Fibroblast of lung (primary cell): ENCODE measurements around the gene COLQ.

Experiments used
- CTCF ChIP-seq, 2 donors: IDR thresholded peaks in 1 of 2; conservative IDR thresholded peaks in 1 of 2; 1 replicate in 1 of 2; 2 replicates in 1 of 2; pipeline ENCODE4 v1.5.1; 2011 to 2012; ENCODE audit warnings: low read length in 2 of 2, control low read depth in 1 of 2, inconsistent platforms in 1 of 2, low read depth in 1 of 2, mild to moderate bottlenecking in 1 of 2
- EZH2 ChIP-seq: IDR thresholded peaks from 2 replicates; pipeline ENCODE4 v1.5.1; 2012; ENCODE audit warnings: low read length, control low read depth, mild to moderate bottlenecking; ENCODE audit errors: missing control alignments

- TF ChIP-seq CTCF (conservative IDR thresholded peaks at IDR 0.05 in 1 of 2, IDR thresholded peaks at IDR 0.05 in 1 of 2; ENCODE audit: low read depth in 1 of 2, low read length in 2 of 2), result no peak
- TF ChIP-seq EZH2, result no peak
Observed at GRCh38 chr3:15500107-15500724, 21.3 kb downstream of the COLQ start.
